Cardiac muscle cell (in vitro differentiated cells and primary cell): ENCODE results near the gene GNAI1. TPM values are rescaled to one million over a fixed set of nuclear protein-coding genes. Genes with fewer than 3 reads are reported as not detected.

ENCODE experiments used
- DNase-seq, 2 donors: peaks; one replicate each; pipeline versions ENCODE4 v3.0.0 to v3.0.0-alpha.2; 2010 to 2017; ENCODE audit warnings: low read depth in 1 of 2, low spot score in 1 of 2
- H3K27ac ChIP-seq: fragments of 200-600 bp; sonication (generic); 2 replicates; pipeline ENCODE4 v1.5.1; 2016
- H3K27me3 ChIP-seq: fragments of 200-600 bp; sonication (generic); 2 replicates; pipeline ENCODE4 v1.6.0; 2016; ENCODE audit warnings: control low read depth
- H3K36me3 ChIP-seq: fragments of 200-600 bp; sonication (generic); 2 replicates; pipeline ENCODE4 v1.5.1; 2016; ENCODE audit warnings: control low read depth
- H3K4me1 ChIP-seq: fragments of 200-600 bp; sonication (generic); 2 replicates; pipeline ENCODE4 v1.8.1; 2017; ENCODE audit warnings: low read depth, mild to moderate bottlenecking, mixed run types
- H3K4me3 ChIP-seq: fragments of 200-600 bp; sonication (generic); 2 replicates; pipeline ENCODE4 v1.5.1; 2016; ENCODE audit warnings: mild to moderate bottlenecking
- H3K9me3 ChIP-seq: fragments of 200-600 bp; sonication (generic); 2 replicates; pipeline ENCODE4 v1.5.1; 2017; ENCODE audit warnings: low read depth, mild to moderate bottlenecking, control low read depth
- CTCF ChIP-seq: IDR thresholded peaks from 2 replicates; pipeline ENCODE4 v1.5.1; 2012; ENCODE audit warnings: low read depth, mild to moderate bottlenecking, low read length
- polyA plus RNA-seq: library from polyadenylated mRNA; unstranded; fragments of >200 nt; fragmentation: Nextera tagmentation; extraction: Ambion mirVana; gene quantifications from 2 replicates; pipeline ENCODE4 v1.2.1, GENCODE V29; 2016
- total RNA-seq: library from RNA; depleted of rRNA; stranded (reverse); fragments of >200 nt; gene quantifications from 2 replicates; pipeline ENCODE4 v1.2.3, GENCODE V29; 2016

GNAI1 gene
- total and polyA plus RNA-seq, 2 experiments from 2014 or later = 26.1 to 31.8 TPM

GRCh38 chr7:80170445-80170844 is 35.8 kb downstream of the GNAI1 start:
- DNase-seq = no peak
- Histone ChIP-seq H3K4me1 (peaks cover 2% of the 10 kb centered on the region), H3K36me3 (no peaks in the 10 kb centered on the region), H3K27ac (no peak overlapping the region), H3K4me3 (no peak overlapping the region), H3K27me3 (no peaks in the 10 kb centered on the region), H3K9me3 (no peaks in the 10 kb centered on the region)
- TF ChIP-seq CTCF = no peak

GRCh38 chr7:80172387-80172786 is 37.8 kb downstream of the GNAI1 start:
- no peaks in the 10 kb centered on the region for H3K36me3 ChIP-seq
- no peaks in the 10 kb centered on the region for H3K27me3 ChIP-seq
- no peaks in the 10 kb centered on the region for H3K9me3 ChIP-seq
- H3K27ac ChIP-seq = no peak overlapping the region
- TF ChIP-seq CTCF = no peak
- no peak overlapping the region for H3K4me3 ChIP-seq
- H3K4me1 ChIP-seq = no peaks in the 10 kb centered on the region
- DNase-seq = no peak

- H3K9me3 ChIP-seq = no peaks in the 10 kb centered on the region
- H3K4me3 ChIP-seq = no peak overlapping the region
- no peak for TF ChIP-seq CTCF
- no peak overlapping the region for H3K27ac ChIP-seq
- H3K27me3 ChIP-seq = no peaks in the 10 kb centered on the region
- no peaks in the 10 kb centered on the region for H3K4me1 ChIP-seq
- no peak for DNase-seq
- H3K36me3 ChIP-seq = no peaks in the 10 kb centered on the region
Observed at GRCh38 chr7:80175744-80176143, 41.1 kb downstream of the GNAI1 start.

GRCh38 chr7:80181411-80181810 is 46.8 kb downstream of the GNAI1 start:
- Histone ChIP-seq H3K36me3 (no peaks in the 10 kb centered on the region), H3K27me3 (no peaks in the 10 kb centered on the region), H3K27ac (no peak overlapping the region), H3K4me1 (no peaks in the 10 kb centered on the region), H3K4me3 (no peak overlapping the region), H3K9me3 (no peaks in the 10 kb centered on the region)
- no peak for DNase-seq
- no peak for TF ChIP-seq CTCF

GRCh38 chr7:80182630-80183276 is 48.1 kb downstream of the GNAI1 start:
- H3K36me3 ChIP-seq = no peaks in the 10 kb centered on the region
- no peak for DNase-seq
- no peak overlapping the region for H3K4me3 ChIP-seq
- H3K4me1 ChIP-seq = no peaks in the 10 kb centered on the region
- no peak for TF ChIP-seq CTCF
- H3K27ac ChIP-seq = no peak overlapping the region
- H3K27me3 ChIP-seq = no peaks in the 10 kb centered on the region
- H3K9me3 ChIP-seq = no peaks in the 10 kb centered on the region

- Histone ChIP-seq H3K9me3 (no peaks in the 10 kb centered on the region), H3K4me1 (no peaks in the 10 kb centered on the region), H3K4me3 (no peak overlapping the region), H3K27ac (no peak overlapping the region), H3K27me3 (no peaks in the 10 kb centered on the region), H3K36me3 (no peaks in the 10 kb centered on the region)
- DNase-seq = no peak
- no peak for TF ChIP-seq CTCF
Observed at GRCh38 chr7:80183351-80183750, 48.7 kb downstream of the GNAI1 start.
